VCaP (cell line): ENCODE data around the gene CLCN1.

Experiments used
- H3K27ac ChIP-seq: fragments of 450-650 bp; 2 replicates; pipeline ENCODE4 v1.5.1; 2017
- CTCF ChIP-seq: fragments of 450-650 bp; conservative IDR thresholded peaks from 2 replicates; pipeline ENCODE4 v1.5.1; 2017; ENCODE audit warnings: mild to moderate bottlenecking, moderate library complexity

Gene CLCN1

GRCh38 chr7:143351574-143351973 is 35.7 kb downstream of the CLCN1 start:
- no peak for TF ChIP-seq CTCF
- H3K27ac ChIP-seq = no peak overlapping the region

GRCh38 chr7:143352531-143353002 is 36.7 kb downstream of the CLCN1 start:
- no peak overlapping the region for H3K27ac ChIP-seq
- TF ChIP-seq CTCF = no peak

- H3K27ac ChIP-seq = no peak overlapping the region
- no peak for TF ChIP-seq CTCF
These were observed 38.5 kb downstream of the CLCN1 start for GRCh38 chr7:143354376-143354775.

- no peak overlapping the region for H3K27ac ChIP-seq
- no peak for TF ChIP-seq CTCF
These were observed 39.1 kb downstream of the CLCN1 start for GRCh38 chr7:143354965-143355364.

- no peak for TF ChIP-seq CTCF
- H3K27ac ChIP-seq = no peak overlapping the region
These were observed 39.8 kb downstream of the CLCN1 start for GRCh38 chr7:143355450-143356385.

GRCh38 chr7:143356414-143357050 is 40.6 kb downstream of the CLCN1 start:
- TF ChIP-seq CTCF = no peak
- no peak overlapping the region for H3K27ac ChIP-seq

- no peak for TF ChIP-seq CTCF
- H3K27ac ChIP-seq = no peak overlapping the region
These were observed 42.7 kb downstream of the CLCN1 start for GRCh38 chr7:143358626-143359025.
